Peyer's patch (tissue), 4 donors: ENCODE data around the gene COQ8A. TPM values are rescaled to one million over a fixed set of nuclear protein-coding genes. Genes with fewer than 3 reads are reported as not detected.

ENCODE experiments used
- DNase-seq, 3 donors: peaks; one replicate each; pipeline ENCODE4 v3.0.0-alpha.2; 2017 to 2019
- H3K27ac ChIP-seq, 4 donors: fragments of 200-600 bp; sonication (generic); one replicate each; pipeline ENCODE4 v1.5.1; 2016 to 2019
- H3K27me3 ChIP-seq, 2 donors: fragments of 200-600 bp; sonication (generic); one replicate each; pipeline ENCODE4 v1.5.1; 2019
- H3K36me3 ChIP-seq, 3 donors: fragments of 200-600 bp; sonication (generic); one replicate each; pipeline ENCODE4 v1.5.1; 2016 to 2019
- H3K4me1 ChIP-seq, 4 donors: fragments of 200-600 bp; sonication (generic); one replicate each; pipeline ENCODE4 v1.5.1; 2016 to 2019
- H3K4me3 ChIP-seq, 4 donors: fragments of 200-600 bp; sonication (generic); 1 replicate in 3 of 4; 2 replicates in 1 of 4; pipeline ENCODE4 v1.5.1; 2016 to 2019; ENCODE audit warnings: mild to moderate bottlenecking in 1 of 4
- H3K9me3 ChIP-seq, 4 donors: fragments of 200-600 bp; sonication (generic); one replicate each; pipeline ENCODE4 v1.5.1; 2016 to 2019; ENCODE audit warnings: mild to moderate bottlenecking in 1 of 4
- CTCF ChIP-seq, 6 experiments: fragments of 450-650 bp in 4 of 6; fragments of 200-600 bp in 2 of 6; sonication (generic) in 1 of 6; IDR thresholded peaks; one replicate each; pipeline ENCODE4 v1.5.1; 2017 to 2019; ENCODE audit warnings: antibody characterized with exemption in 6 of 6, mild to moderate bottlenecking in 3 of 6, moderate library complexity in 1 of 6
- POLR2A ChIP-seq, 2 donors: fragments of 450-650 bp; IDR thresholded peaks; one replicate each; pipeline ENCODE4 v1.5.1; 2017; ENCODE audit warnings: antibody characterized with exemption in 2 of 2, mild to moderate bottlenecking in 2 of 2, moderate library complexity in 2 of 2
- total RNA-seq, 4 donors: library from RNA; depleted of rRNA; stranded (reverse); fragments of >200 nt; gene quantifications; one replicate each; pipeline ENCODE4 v1.1.0, GENCODE V29; 2016

The COQ8A gene
- total RNA-seq, 4 donors from 2014 or later: 25.2 to 108 (median 48.3) TPM

DNA sequence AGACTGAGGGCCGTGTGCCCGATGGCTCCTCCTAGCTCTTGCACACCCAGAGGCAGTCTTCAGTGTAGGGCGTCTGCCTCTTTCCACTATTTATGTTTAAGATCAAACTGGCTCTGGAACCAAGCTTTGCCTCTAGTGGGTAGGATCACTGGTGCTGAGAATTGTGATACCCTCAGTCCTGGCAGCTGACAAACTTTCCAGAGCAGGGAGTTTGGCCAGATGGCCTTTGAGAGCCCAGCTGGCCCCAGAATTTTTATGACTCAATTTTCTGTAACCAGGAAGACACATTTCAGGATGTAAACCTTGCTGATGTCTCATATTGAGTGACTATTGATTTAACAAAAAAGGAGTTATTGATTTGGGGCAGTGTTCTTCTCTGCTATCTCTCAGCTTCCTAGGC, 6.7 kb downstream of the COQ8A start:
- H3K4me1 ChIP-seq: peaks cover 0 to 53% (median 6%) of the 10 kb centered on the region in 4 donors
- H3K9me3 ChIP-seq: no peaks in the 10 kb centered on the region
- H3K36me3 ChIP-seq: no peaks in the 10 kb centered on the region
- no peak for DNase-seq
- no peaks in the 10 kb centered on the region for H3K27me3 ChIP-seq
- peak overlapping the region in 1 of 4 donors; percentile 76 for H3K27ac ChIP-seq
- no peak for TF ChIP-seq POLR2A (IDR thresholded peaks at IDR 0.05)
- no peak for TF ChIP-seq CTCF (IDR thresholded peaks at IDR 0.05)
- H3K4me3 ChIP-seq: no peak overlapping the region

- H3K4me1 ChIP-seq: peaks cover 0 to 41% (median 6%) of the 10 kb centered on the region in 4 donors
- no peaks in the 10 kb centered on the region for H3K36me3 ChIP-seq
- no peaks in the 10 kb centered on the region for H3K9me3 ChIP-seq
- TF ChIP-seq POLR2A (IDR thresholded peaks at IDR 0.05) (no peak), CTCF (IDR thresholded peaks at IDR 0.05) (no peak)
- no peak overlapping the region for H3K4me3 ChIP-seq
- H3K27me3 ChIP-seq: no peaks in the 10 kb centered on the region
- no peak overlapping the region for H3K27ac ChIP-seq
- no peak for DNase-seq
These were observed 8.0 kb downstream of the COQ8A start for GRCh38 chr1:226948051-226948450.

DNA sequence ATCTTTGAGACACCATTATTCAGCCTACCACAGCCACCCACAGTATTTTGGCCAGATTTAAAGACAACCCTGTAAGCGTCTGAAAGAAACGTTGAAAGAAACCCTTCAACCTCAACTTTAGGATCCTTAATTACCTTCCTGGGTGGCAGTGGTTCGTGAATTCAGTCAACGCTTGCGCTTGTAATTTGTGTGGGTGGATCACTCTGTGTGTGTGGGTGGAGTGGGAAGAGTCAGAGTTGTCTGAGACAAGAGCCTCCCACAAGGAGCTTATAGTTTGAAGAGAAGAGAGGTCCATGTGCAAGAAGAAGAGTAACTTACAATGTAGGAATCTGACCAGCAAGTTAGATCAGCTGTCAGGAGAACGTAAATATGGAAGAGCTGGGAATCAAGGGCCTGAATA, 8.4 kb downstream of the COQ8A start:
- H3K27me3 ChIP-seq: no peaks in the 10 kb centered on the region
- H3K4me1 ChIP-seq: peaks cover 0 to 37% (median 6%) of the 10 kb centered on the region in 4 donors
- no peaks in the 10 kb centered on the region for H3K36me3 ChIP-seq
- DNase-seq: peak in 1 of 3 donors; percentile 18
- H3K4me3 ChIP-seq: no peak overlapping the region
- no peaks in the 10 kb centered on the region for H3K9me3 ChIP-seq
- no peak overlapping the region for H3K27ac ChIP-seq
- TF ChIP-seq CTCF (IDR thresholded peaks at IDR 0.05) (no peak), POLR2A (IDR thresholded peaks at IDR 0.05) (no peak)

DNA sequence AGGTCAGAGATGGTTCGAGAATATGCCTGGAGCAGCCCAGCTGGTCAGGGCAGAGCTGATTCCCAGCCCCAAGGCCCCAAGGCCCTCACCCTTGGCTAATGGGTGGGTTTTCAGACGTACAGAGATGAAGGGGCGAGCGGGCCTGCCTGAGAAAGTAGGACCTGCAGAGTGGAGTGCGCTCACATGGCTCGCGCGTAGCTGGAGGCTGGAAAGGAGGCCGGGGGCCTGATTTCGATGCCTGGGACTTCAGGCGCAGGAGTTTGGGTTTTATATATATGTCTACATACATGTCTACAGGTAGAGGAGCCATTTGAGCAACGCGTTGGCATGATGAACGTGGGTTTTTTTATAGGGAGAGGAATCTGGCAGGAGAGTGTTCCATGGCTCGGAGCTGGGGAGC, 8.9 kb downstream of the COQ8A start:
- peak in 1 of 3 donors; percentile 32 for DNase-seq
- Histone ChIP-seq H3K9me3 (no peaks in the 10 kb centered on the region), H3K4me1 (peaks cover 0 to 31% (median 6%) of the 10 kb centered on the region in 4 donors), H3K27me3 (no peaks in the 10 kb centered on the region), H3K36me3 (no peaks in the 10 kb centered on the region), H3K4me3 (no peak overlapping the region), H3K27ac (no peak overlapping the region)
- TF ChIP-seq POLR2A (IDR thresholded peaks at IDR 0.05) (no peak), CTCF (IDR thresholded peaks at IDR 0.05) (no peak)

- TF ChIP-seq POLR2A (IDR thresholded peaks at IDR 0.05) (no peak), CTCF (IDR thresholded peaks at IDR 0.05) (no peak)
- Histone ChIP-seq H3K4me1 (peaks cover 0 to 27% (median 6%) of the 10 kb centered on the region in 4 donors), H3K27ac (no peak overlapping the region), H3K9me3 (no peaks in the 10 kb centered on the region), H3K27me3 (no peaks in the 10 kb centered on the region), H3K36me3 (no peaks in the 10 kb centered on the region), H3K4me3 (no peak overlapping the region)
- peak in 1 of 3 donors; percentile 15 for DNase-seq
These were observed 9.3 kb downstream of the COQ8A start for GRCh38 chr1:226949401-226949800.

DNA sequence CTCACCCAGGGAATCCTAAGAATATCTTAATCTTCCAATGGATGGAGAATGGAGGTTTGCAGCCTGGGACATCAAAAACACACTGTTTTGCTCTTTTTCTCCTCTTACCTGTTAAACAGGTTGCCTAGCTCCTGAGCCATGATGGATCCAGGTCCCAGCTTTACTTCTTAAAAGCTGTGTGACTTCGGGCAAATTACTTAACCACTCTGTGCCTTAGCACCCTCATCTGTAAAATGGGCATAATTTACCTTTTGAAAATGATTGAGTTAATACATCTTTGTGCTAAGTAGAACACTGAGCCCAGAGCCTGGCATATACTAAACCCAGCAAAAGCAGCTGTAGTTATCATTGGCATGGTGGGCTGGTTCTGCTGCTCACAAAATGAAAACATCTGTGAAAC, 10.2 kb downstream of the COQ8A start:
- Histone ChIP-seq H3K4me1 (peaks cover 0 to 19% (median 3%) of the 10 kb centered on the region in 4 donors), H3K36me3 (no peaks in the 10 kb centered on the region), H3K4me3 (no peak overlapping the region), H3K27ac (peak overlapping the region in 1 of 4 donors; percentile 3), H3K9me3 (no peaks in the 10 kb centered on the region), H3K27me3 (no peaks in the 10 kb centered on the region)
- TF ChIP-seq CTCF (IDR thresholded peaks at IDR 0.05) (no peak), POLR2A (IDR thresholded peaks at IDR 0.05) (no peak)
- DNase-seq: no peak
